Activated CD8-positive, alpha-beta T cell treated with anti-CD3 and anti-CD28 coated beads for 36 hours (primary cell): Measurements from ENCODE around the gene RXRA. TPM values are rescaled to one million over a fixed set of nuclear protein-coding genes. Genes with fewer than 3 reads are reported as not detected.

ENCODE experiments used
- ATAC-seq: fragments of 200-7000 bp; cut with Tn5 transposase; one replicate; pipeline ENCODE4 v1.10.0; 2021; ENCODE audit warnings: mild to moderate bottlenecking, moderate library complexity
- CTCF ChIA-PET: fragments of 350-600 bp; sonication (Branson Sonifier 250); formaldehyde crosslinking; loops from one replicate; lab custom pipeline; 2021; ENCODE audit warnings: antibody characterized with exemption; lab: Charles Lee
- POLR2A ChIA-PET: fragments of 350-600 bp; sonication (Branson Sonifier 250); formaldehyde crosslinking; loops from one replicate; lab custom pipeline; 2021; ENCODE audit warnings: antibody characterized with exemption; lab: Charles Lee
- DNase-seq: peaks from one replicate; pipeline ENCODE4 v3.0.0-alpha.2; 2020
- H3K27ac Mint-ChIP-seq: one replicate; pipeline ENCODE4 v1.8.0; 2021; ENCODE audit warnings: mild to moderate bottlenecking, mixed read lengths
- H3K27me3 Mint-ChIP-seq: one replicate; pipeline ENCODE4 v1.8.0; 2021; ENCODE audit warnings: mixed read lengths
- H3K36me3 Mint-ChIP-seq: one replicate; pipeline ENCODE4 v1.8.0; 2021; ENCODE audit warnings: low read depth, mixed read lengths
- H3K4me1 Mint-ChIP-seq: one replicate; pipeline ENCODE4 v1.8.0; 2021; ENCODE audit warnings: low read depth, mixed read lengths
- H3K4me3 Mint-ChIP-seq: one replicate; pipeline ENCODE4 v1.8.0; 2021; ENCODE audit warnings: mild to moderate bottlenecking, moderate library complexity, mixed read lengths
- H3K9me3 Mint-ChIP-seq: one replicate; pipeline ENCODE4 v1.8.0; 2021; ENCODE audit warnings: mixed read lengths
- CTCF ChIP-seq: fragments of 200-600 bp; IDR thresholded peaks from one replicate; pipeline ENCODE4 v1.8.0; 2022; ENCODE audit warnings: antibody characterized with exemption, mild to moderate bottlenecking
- intact Hi-C: fragments of 100-400 bp; cut with micrococcal nuclease; formaldehyde crosslinking; loops from one replicate; pipeline ENCODE4 v1.10.0; 2022
- total RNA-seq, 2 experiments: library from RNA; stranded (reverse); gene quantifications; one replicate each; pipeline ENCODE4 v1.2.3, GENCODE V29; 2021

Gene RXRA
- total RNA-seq, 2 experiments from 2014 or later = 23.2 to 23.8 TPM

DNA sequence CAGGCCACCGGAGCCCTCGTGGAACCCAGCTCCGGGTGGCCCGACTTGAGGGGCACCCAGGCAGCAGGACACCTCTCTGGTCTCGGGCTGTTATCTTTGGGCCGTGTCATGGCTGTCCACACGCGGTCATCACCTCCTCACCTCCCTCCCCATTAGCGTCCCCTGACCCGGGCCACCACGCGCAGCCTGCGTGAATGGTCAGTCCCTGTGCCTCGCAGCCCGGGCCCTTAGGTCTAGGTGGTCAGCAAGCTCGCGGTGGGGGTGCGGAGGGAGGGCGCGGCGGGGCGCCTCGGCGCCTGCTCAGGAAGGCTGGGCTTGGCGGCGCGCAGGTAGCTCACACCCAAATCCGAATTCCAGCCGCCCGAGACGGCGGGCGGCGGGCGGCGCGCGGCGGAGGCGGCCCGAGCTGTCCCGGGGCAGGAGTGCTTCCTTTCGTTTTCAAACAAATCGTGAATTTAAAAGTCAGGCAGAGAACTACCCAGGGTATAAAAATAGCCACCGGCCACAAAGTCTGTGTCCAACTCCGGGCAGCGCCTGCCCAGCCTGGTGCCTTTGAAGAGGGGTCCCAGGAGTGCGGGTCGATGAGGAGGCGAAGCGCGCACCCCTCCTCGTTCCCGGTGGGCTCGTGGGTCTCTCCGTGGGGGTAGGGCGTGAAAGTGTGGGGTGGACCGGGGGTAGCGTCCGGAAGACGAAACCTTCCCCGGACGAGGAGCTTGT is 1.0 kb upstream of the RXRA start:
- POLR2A ChIA-PET = interaction anchor here (1.0 kb wide), 1 partner anchor 66 kb away, joined by 3 read pairs; no protein-coding TSS in a partner anchor
- ATAC-seq (no peak), DNase-seq (no peak)

GRCh38 chr9:134326724-134327601 is 708 bp downstream of the RXRA start:
- H3K27ac Mint-ChIP-seq = no peak overlapping the region
- no peak for TF ChIP-seq CTCF
- CTCF ChIA-PET = interaction anchor here (0.9 kb wide), 2 partner anchors 79 to 155 kb away, joined by 3 read pairs; no protein-coding TSS in a partner anchor
- ATAC-seq = peak; percentile 17
- POLR2A ChIA-PET = no interaction called here
- intact Hi-C loops = no loop called here
- no peaks in the 10 kb centered on the region for H3K9me3 Mint-ChIP-seq
- peaks cover 10% of the 10 kb centered on the region for H3K27me3 Mint-ChIP-seq
- no peaks in the 10 kb centered on the region for H3K36me3 Mint-ChIP-seq
- H3K4me1 Mint-ChIP-seq = peaks cover 7% of the 10 kb centered on the region
- peak overlapping the region; percentile 45 for H3K4me3 Mint-ChIP-seq
- no peak for DNase-seq

More for the DNA sequence above, 1.0 kb upstream of the RXRA start:
- TF ChIP-seq CTCF = no peak
- Mint-ChIP-seq H3K36me3 (no peaks in the 10 kb centered on the region), H3K27me3 (peaks cover 10% of the 10 kb centered on the region), H3K4me1 (peaks cover 7% of the 10 kb centered on the region), H3K4me3 (peak overlapping the region; percentile 52), H3K27ac (no peak overlapping the region), H3K9me3 (no peaks in the 10 kb centered on the region)
- CTCF ChIA-PET = no interaction called here
- intact Hi-C loops = no loop called here

- CTCF ChIA-PET = interaction anchor here (0.9 to 1.2 kb wide), 3 partner anchors 80 to 165 kb away, joined by 3 read pairs; no protein-coding TSS in a partner anchor
- H3K4me3 Mint-ChIP-seq = peak overlapping the region; percentile 45
- intact Hi-C loops = no loop called here
- no peak for ATAC-seq
- H3K9me3 Mint-ChIP-seq = no peaks in the 10 kb centered on the region
- POLR2A ChIA-PET = interaction anchor here (1.6 kb wide), 1 partner anchor 115 kb away, joined by 5 read pairs; no protein-coding TSS in a partner anchor
- H3K27me3 Mint-ChIP-seq = peaks cover 10% of the 10 kb centered on the region
- no peak for DNase-seq
- peaks cover 7% of the 10 kb centered on the region for H3K4me1 Mint-ChIP-seq
- H3K27ac Mint-ChIP-seq = no peak overlapping the region
- no peaks in the 10 kb centered on the region for H3K36me3 Mint-ChIP-seq
- TF ChIP-seq CTCF = no peak
Observed at GRCh38 chr9:134327671-134328231, 1.5 kb downstream of the RXRA start.

GRCh38 chr9:134328341-134328840 is 2.1 kb downstream of the RXRA start:
- Mint-ChIP-seq H3K27me3 (peaks cover 10% of the 10 kb centered on the region), H3K4me3 (no peak overlapping the region)
- CTCF ChIA-PET = interaction anchor here (0.8 to 1.2 kb wide), 3 partner anchors 115 to 165 kb away, joined by 3 read pairs; no protein-coding TSS in a partner anchor

More at GRCh38 chr9:134328341-134328840, 2.1 kb downstream of the RXRA start:
- Mint-ChIP-seq H3K4me1 (peaks cover 7% of the 10 kb centered on the region), H3K9me3 (no peaks in the 10 kb centered on the region), H3K27ac (no peak overlapping the region), H3K36me3 (no peaks in the 10 kb centered on the region)
- POLR2A ChIA-PET = interaction anchor here (1.6 kb wide), 1 partner anchor 114 kb away, joined by 5 read pairs; no protein-coding TSS in a partner anchor
- no peak for TF ChIP-seq CTCF
- DNase-seq = no peak
- ATAC-seq = no peak
- intact Hi-C loops = no loop called here
